Activated naive CD8-positive, alpha-beta T cell treated with anti-CD3 and anti-CD28 coated beads, Interleukin-2, amount 10 ng/mL, durations not matched to agents 7 days and 5 days (primary cell): ENCODE measurements around the gene PDE4D. TPM values are rescaled to one million over a fixed set of nuclear protein-coding genes. Genes with fewer than 3 reads are reported as not detected.
"Not testable (repeated sequence)": the region's sequence is repeated elsewhere in the genome, so short reads cannot be mapped to it uniquely, and the experiment has no call there.

ENCODE experiments used
- ATAC-seq: fragments of 150-1000 bp; cut with Tn5 transposase; one replicate; pipeline ENCODE4 v1.10.0; 2021; ENCODE audit warnings: low read depth, moderate library complexity
- POLR2A ChIA-PET: fragments of 350-600 bp; sonication (Branson Sonifier 250); formaldehyde crosslinking; loops from one replicate; lab custom pipeline; 2021; ENCODE audit warnings: antibody characterized with exemption; lab: Charles Lee
- DNase-seq: peaks from one replicate; pipeline ENCODE4 v3.0.0; 2021
- H3K27ac Mint-ChIP-seq: one replicate; pipeline ENCODE4 v1.8.0; 2022; ENCODE audit warnings: mild to moderate bottlenecking, mixed read lengths
- H3K27me3 Mint-ChIP-seq: one replicate; pipeline ENCODE4 v1.8.0; 2022; ENCODE audit warnings: mild to moderate bottlenecking, moderate library complexity, mixed read lengths
- H3K36me3 Mint-ChIP-seq: one replicate; pipeline ENCODE4 v1.8.0; 2021; ENCODE audit warnings: mild to moderate bottlenecking, mixed read lengths
- H3K4me1 Mint-ChIP-seq: one replicate; pipeline ENCODE4 v1.8.0; 2021; ENCODE audit warnings: mixed read lengths
- H3K4me3 Mint-ChIP-seq: one replicate; pipeline ENCODE4 v1.8.0; 2022; ENCODE audit warnings: mild to moderate bottlenecking, moderate library complexity, mixed read lengths
- H3K9me3 Mint-ChIP-seq: one replicate; pipeline ENCODE4 v1.8.0; 2021; ENCODE audit warnings: mixed read lengths
- total RNA-seq, 2 experiments: library from RNA; stranded (reverse); gene quantifications; one replicate each; pipeline ENCODE4 v1.2.3, GENCODE V29; 2021

Gene PDE4D
- total RNA-seq, 2 experiments from 2014 or later = 65.1 to 67.1 TPM

DNA sequence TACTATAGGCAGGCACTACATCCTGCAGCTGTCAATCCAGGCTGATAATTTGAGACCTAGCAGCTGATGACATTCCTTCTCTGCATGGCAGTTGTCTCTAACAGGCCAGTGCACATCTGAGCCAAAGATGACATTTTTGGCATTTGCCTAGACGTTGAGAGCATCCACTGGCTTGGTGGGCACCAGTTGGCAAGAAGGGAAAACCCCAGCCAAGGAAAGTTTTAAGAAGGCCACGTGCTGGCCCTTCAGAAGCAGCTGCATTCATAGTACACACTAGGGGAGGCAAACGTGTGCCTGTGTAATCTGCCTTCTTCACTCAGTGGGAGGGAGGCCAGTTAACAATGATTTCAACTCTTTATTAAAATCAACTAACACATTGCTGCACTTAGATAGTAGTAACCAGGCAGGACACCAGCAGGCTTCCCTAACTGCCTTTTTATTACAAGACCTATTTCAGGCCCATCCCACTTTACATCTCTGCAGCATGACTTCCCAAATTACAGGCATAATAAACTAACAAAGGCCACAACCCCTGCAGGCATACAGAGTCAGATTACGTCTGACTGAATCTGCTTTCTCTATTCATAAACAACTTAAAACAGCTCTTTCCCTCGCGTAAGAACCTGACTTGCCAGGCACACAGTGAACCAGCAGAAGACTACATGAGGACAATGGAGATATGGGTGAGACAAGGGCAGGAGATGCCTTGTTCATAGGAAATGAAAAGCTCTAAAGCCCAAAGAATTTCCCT, 576.3 kb downstream of the PDE4D start:
- Mint-ChIP-seq H3K27me3 (peaks cover 8% of the 10 kb centered on the region), H3K27ac (no peak overlapping the region), H3K4me3 (no peak overlapping the region), H3K9me3 (no peaks in the 10 kb centered on the region), H3K4me1 (no peaks in the 10 kb centered on the region), H3K36me3 (no peaks in the 10 kb centered on the region)
- POLR2A ChIA-PET = no interaction called here
- DNase-seq (no peak), ATAC-seq (no peak)

DNA sequence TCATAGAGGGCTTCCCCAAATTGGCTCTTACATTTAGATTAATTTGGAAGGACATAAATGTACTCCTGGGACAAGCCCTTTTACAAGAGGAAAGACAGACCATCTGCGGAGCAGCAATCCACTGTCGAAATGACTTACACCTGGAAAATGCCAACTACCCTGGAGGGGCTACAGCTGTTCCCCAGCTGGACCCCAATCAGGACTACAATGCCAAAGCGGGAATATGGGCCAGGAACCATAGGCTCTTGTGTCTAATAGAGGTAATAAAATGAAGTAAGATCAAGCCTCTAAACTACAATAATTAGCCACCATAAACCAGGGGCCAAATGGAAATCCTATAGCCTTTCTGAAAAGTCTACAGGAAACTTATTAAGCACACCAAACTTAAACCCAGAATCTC, 581.3 kb downstream of the PDE4D start:
- no peak for ATAC-seq
- Mint-ChIP-seq H3K9me3 (no peaks in the 10 kb centered on the region), H3K27me3 (peaks cover 4% of the 10 kb centered on the region), H3K4me3 (no peak overlapping the region), H3K36me3 (no peaks in the 10 kb centered on the region), H3K27ac (no peak overlapping the region), H3K4me1 (no peaks in the 10 kb centered on the region)
- no peak for DNase-seq
- POLR2A ChIA-PET = no interaction called here

DNA sequence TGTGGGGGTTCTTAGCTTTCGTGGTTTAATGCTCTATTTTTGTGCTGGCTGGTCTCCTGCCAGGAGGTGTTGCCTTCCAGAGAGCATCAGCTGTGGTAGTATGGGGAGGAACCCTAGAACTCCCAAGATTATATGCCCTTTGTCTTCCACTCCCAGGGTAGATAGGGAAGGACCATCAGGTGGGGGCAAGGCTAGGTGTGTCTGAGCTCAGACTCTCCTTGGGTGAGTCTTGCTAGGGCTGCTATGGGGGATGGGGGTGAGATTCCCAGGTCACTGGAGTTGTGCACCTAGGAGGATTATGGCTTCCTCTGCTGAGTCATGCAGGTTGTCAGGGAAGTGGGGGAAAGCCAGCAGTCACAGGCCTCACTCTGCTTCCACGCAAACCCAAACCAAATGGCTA, 584.8 kb downstream of the PDE4D start:
- DNase-seq, H3K9me3 Mint-ChIP-seq, ATAC-seq, H3K4me1 Mint-ChIP-seq, H3K27ac Mint-ChIP-seq, POLR2A ChIA-PET, H3K27me3 Mint-ChIP-seq, H3K36me3 Mint-ChIP-seq, H3K4me3 Mint-ChIP-seq: not testable (repeated sequence)

- DNase-seq, H3K27ac Mint-ChIP-seq, H3K4me3 Mint-ChIP-seq, POLR2A ChIA-PET, H3K9me3 Mint-ChIP-seq, H3K36me3 Mint-ChIP-seq, H3K4me1 Mint-ChIP-seq, ATAC-seq, H3K27me3 Mint-ChIP-seq: not testable (repeated sequence)
These were observed 590.2 kb downstream of the PDE4D start for GRCh38 chr5:59303289-59303716.

DNA sequence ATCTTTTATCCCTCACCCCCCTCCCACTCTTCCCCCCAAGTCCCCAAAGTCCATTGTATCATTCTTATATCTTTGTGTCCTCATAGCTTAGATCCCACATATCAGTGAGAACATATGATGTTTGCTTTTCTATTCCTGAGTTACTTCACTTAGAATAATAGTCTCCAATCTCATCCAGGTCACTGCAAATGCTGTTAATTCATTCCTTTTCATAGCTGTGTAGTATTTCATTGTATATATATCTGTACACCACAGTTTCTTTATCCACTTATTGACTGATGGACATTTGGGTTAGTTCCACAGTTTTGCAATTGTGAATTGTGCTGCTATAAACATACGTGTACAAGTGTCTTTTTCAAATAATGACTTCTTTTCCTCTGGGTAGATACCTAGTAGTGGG, 591.0 kb downstream of the PDE4D start:
- POLR2A ChIA-PET, H3K9me3 Mint-ChIP-seq, H3K27me3 Mint-ChIP-seq, DNase-seq, H3K36me3 Mint-ChIP-seq, H3K27ac Mint-ChIP-seq, H3K4me1 Mint-ChIP-seq, ATAC-seq, H3K4me3 Mint-ChIP-seq: not testable (repeated sequence)

DNA sequence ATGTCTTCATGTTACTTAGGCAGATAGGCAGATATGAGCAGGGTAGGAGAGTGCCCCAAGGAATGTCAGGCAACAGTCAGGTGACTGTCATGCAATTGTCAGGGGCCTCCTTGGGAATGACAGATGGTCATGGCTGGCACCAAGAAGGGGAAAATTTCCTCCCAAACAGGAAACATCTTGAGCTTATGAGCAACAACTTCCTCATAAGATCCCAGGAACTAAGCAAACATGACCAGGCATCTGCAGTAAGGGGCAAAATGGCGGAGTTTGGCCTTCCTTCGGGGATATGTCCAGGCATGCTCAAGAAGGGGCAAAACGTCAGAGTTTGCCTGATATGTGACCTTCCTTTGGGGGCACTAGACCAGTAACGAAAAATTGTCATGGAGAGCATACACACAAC, 591.8 kb downstream of the PDE4D start:
- H3K4me1 Mint-ChIP-seq = peaks cover 5% of the 10 kb centered on the region
- peaks cover 4% of the 10 kb centered on the region for H3K27me3 Mint-ChIP-seq
- POLR2A ChIA-PET = no interaction called here
- no peak for DNase-seq
- no peaks in the 10 kb centered on the region for H3K36me3 Mint-ChIP-seq
- H3K9me3 Mint-ChIP-seq = no peaks in the 10 kb centered on the region
- H3K27ac Mint-ChIP-seq = no peak overlapping the region
- H3K4me3 Mint-ChIP-seq = no peak overlapping the region
- no peak for ATAC-seq

- Mint-ChIP-seq H3K27me3 (peaks cover 2% of the 10 kb centered on the region), H3K27ac (no peak overlapping the region), H3K4me1 (peaks cover 5% of the 10 kb centered on the region), H3K9me3 (no peaks in the 10 kb centered on the region), H3K4me3 (no peak overlapping the region), H3K36me3 (no peaks in the 10 kb centered on the region)
- DNase-seq = no peak
- POLR2A ChIA-PET = no interaction called here
- no peak for ATAC-seq
These were observed 592.6 kb downstream of the PDE4D start for GRCh38 chr5:59300930-59301329.

DNA sequence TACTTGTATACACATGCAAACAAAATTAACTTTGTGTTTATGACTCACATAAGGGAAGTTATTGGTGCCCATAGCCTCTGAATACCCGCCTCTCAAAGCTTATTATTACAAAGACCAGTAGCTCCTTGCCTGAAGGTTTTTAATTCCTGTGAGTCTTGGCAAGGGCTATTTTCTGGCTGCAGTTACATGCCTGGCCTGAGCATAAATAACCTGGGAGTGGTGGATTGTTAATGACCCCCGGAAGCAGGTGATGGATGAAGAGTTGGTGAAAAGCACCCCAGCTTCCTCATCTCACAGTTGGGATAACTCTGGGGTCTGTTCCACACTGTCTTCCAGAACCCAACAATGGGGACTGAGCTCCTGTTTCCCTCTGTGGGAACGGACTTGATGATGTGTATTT, 594.5 kb downstream of the PDE4D start:
- H3K27ac Mint-ChIP-seq = no peak overlapping the region
- H3K4me3 Mint-ChIP-seq = no peak overlapping the region
- no peaks in the 10 kb centered on the region for H3K9me3 Mint-ChIP-seq
- POLR2A ChIA-PET = interaction anchor here (0.9 kb wide), 1 partner anchor 35 kb away, joined by 3 read pairs; no protein-coding TSS in a partner anchor
- H3K36me3 Mint-ChIP-seq = no peaks in the 10 kb centered on the region
- peaks cover 5% of the 10 kb centered on the region for H3K4me1 Mint-ChIP-seq
- H3K27me3 Mint-ChIP-seq = no peaks in the 10 kb centered on the region
- DNase-seq = no peak
- no peak for ATAC-seq

- Mint-ChIP-seq H3K4me1 (peaks cover 5% of the 10 kb centered on the region), H3K4me3 (peak overlapping the region; percentile 64), H3K27ac (peak overlapping the region; percentile 17), H3K36me3 (no peaks in the 10 kb centered on the region), H3K27me3 (no peaks in the 10 kb centered on the region), H3K9me3 (no peaks in the 10 kb centered on the region)
- DNase-seq (no peak), ATAC-seq (no peak)
- POLR2A ChIA-PET = no interaction called here
These were observed 596.9 kb downstream of the PDE4D start for GRCh38 chr5:59296317-59297264.

DNA sequence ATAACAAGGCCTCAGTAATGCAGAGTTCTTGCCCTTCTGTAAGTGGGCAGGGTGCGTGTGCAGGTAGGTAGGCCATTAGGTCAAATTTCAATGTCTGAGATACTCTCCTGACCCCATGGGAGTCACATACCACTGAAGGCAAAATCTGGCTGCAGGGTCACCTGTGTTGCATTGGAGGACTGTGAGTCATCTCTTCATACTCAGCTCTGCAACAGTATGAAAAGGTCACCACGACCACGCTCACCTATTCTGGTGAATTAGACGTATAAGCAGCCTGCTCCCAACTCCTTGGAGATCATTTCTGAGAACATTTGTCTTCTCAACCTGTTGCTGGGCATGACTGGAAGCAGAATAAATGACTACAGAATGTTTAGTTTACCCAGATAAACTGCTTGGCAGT, 599.8 kb downstream of the PDE4D start:
- ATAC-seq (no peak), DNase-seq (no peak)
- Mint-ChIP-seq H3K27ac (no peak overlapping the region), H3K27me3 (peaks cover 9% of the 10 kb centered on the region), H3K9me3 (no peaks in the 10 kb centered on the region), H3K4me1 (peaks cover 5% of the 10 kb centered on the region), H3K4me3 (no peak overlapping the region), H3K36me3 (no peaks in the 10 kb centered on the region)
- POLR2A ChIA-PET = no interaction called here

- DNase-seq (no peak), ATAC-seq (no peak)
- no peaks in the 10 kb centered on the region for H3K36me3 Mint-ChIP-seq
- no peaks in the 10 kb centered on the region for H3K9me3 Mint-ChIP-seq
- POLR2A ChIA-PET = no interaction called here
- no peak overlapping the region for H3K4me3 Mint-ChIP-seq
- no peak overlapping the region for H3K27ac Mint-ChIP-seq
- H3K4me1 Mint-ChIP-seq = peaks cover 2% of the 10 kb centered on the region
- peaks cover 20% of the 10 kb centered on the region for H3K27me3 Mint-ChIP-seq
These were observed 601.6 kb downstream of the PDE4D start for GRCh38 chr5:59291941-59292340.

DNA sequence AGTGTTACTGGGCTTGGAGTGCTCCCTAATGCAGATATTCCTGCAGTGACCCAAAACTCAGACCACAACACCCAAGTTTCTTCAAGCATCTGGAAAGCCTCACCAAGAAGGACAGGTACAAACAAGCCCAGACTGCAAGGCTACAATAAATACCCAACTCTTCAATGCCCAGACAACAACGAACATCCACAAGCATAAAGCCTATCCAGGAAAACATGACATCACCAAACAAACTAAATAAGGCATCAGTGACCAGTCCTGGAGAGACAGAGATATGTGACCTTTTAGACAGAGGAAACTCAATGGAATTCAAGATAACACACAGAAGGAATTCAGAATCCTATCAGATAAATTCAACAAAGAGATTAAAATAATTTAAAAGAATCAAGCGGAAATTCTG, 605.6 kb downstream of the PDE4D start:
- Mint-ChIP-seq H3K36me3 (no peaks in the 10 kb centered on the region), H3K27me3 (peaks cover 23% of the 10 kb centered on the region), H3K4me1 (no peaks in the 10 kb centered on the region), H3K27ac (no peak overlapping the region), H3K4me3 (no peak overlapping the region), H3K9me3 (no peaks in the 10 kb centered on the region)
- POLR2A ChIA-PET = no interaction called here
- DNase-seq (no peak), ATAC-seq (no peak)

DNA sequence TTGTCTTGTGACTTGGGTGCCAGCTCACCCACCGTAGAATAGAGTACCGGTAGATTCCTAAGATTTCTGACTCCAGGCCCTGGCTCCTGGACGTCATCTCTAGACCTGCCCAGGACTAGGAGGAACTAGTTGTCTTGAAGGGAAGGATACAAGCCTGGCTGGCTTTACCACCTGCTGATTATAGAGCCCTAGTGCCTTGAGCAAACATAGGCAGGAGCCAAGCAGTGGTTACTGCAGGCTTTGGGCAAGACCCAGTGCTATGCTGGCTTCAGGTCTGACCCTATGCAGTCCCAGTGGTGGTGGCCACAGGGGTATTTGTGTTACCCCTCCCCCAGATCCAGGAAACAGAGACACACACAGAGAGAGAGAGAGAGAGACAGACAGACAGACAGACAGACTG, 606.2 kb downstream of the PDE4D start:
- DNase-seq (no peak), ATAC-seq (no peak)
- Mint-ChIP-seq H3K27ac (no peak overlapping the region), H3K9me3 (no peaks in the 10 kb centered on the region), H3K4me1 (no peaks in the 10 kb centered on the region), H3K4me3 (no peak overlapping the region), H3K36me3 (no peaks in the 10 kb centered on the region), H3K27me3 (peaks cover 26% of the 10 kb centered on the region)
- POLR2A ChIA-PET = no interaction called here

GRCh38 chr5:59286510-59286909, 607.0 kb downstream of the PDE4D start:
- no peak for DNase-seq
- Mint-ChIP-seq H3K27ac (no peak overlapping the region), H3K4me1 (no peaks in the 10 kb centered on the region), H3K4me3 (no peak overlapping the region), H3K9me3 (no peaks in the 10 kb centered on the region), H3K36me3 (no peaks in the 10 kb centered on the region), H3K27me3 (peaks cover 28% of the 10 kb centered on the region)
- POLR2A ChIA-PET = no interaction called here
- no peak for ATAC-seq
